ENCODE data around the gene SLC22A23.

SLC22A23 gene

DNA sequence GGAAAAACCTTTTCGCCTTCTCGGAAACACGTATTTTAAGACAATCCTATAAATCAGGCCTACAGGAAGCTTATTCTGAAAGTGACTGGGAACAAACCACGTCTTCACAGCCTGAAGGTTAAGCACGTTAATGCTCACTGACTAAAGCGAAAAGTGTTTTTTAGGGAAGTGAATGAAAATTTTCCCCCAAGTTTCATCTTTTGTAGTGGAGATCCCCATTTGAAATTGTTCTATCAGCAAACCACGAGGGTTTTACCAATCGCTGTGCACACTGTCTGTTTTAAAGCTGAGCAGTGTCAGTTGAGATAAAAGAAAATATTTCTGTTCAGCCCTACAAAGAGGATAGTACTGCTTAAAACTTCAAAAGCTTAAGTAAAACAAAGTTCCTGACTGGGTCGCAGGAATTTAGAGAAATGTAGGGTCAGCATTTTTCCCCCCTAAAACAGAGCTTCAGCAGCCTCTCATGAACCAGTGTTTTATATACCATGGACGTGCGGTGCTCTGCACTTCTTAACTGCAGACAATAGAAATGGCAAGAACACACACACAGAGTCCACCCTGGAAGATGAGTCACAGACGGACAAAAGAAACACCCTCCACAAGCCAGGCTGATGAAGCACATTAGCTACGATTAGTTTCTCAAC is 34.9 kb downstream of the SLC22A23 start:
- no peak for DNase-seq

- no peak for DNase-seq
Measured at GRCh38 chr6:3421143-3421542, 35.7 kb downstream of the SLC22A23 start.

DNA sequence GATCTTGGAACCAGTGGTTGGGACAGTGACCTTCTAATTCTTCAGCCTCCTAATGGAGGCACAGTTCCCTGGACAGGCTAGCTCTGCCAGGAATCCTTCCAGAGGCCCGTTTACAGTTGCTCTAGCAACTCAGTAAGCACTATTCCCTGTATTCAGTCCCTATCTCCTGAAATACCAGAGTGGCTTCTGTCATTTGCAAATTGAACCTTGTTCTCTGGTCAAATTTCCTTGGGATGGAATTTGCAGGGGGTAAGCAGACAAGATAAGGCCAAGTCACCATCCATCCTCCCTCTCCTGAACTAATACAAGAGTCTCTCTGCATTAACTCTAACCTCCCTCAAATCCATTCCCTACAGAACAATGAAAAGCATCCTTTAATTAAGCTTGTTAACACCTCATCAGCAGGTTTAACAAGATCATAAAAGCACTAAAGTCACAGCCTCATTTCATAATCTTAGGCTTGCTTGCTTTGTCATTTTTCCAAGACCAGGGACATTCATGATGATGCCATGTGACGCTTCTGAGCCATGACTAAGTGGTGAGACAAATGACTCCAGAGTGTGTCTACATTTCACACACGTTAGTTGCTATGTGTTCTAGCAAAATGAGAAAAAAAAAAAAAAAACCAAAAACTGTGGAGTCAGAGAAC is 37.1 kb downstream of the SLC22A23 start:
- DNase-seq = no peak

DNA sequence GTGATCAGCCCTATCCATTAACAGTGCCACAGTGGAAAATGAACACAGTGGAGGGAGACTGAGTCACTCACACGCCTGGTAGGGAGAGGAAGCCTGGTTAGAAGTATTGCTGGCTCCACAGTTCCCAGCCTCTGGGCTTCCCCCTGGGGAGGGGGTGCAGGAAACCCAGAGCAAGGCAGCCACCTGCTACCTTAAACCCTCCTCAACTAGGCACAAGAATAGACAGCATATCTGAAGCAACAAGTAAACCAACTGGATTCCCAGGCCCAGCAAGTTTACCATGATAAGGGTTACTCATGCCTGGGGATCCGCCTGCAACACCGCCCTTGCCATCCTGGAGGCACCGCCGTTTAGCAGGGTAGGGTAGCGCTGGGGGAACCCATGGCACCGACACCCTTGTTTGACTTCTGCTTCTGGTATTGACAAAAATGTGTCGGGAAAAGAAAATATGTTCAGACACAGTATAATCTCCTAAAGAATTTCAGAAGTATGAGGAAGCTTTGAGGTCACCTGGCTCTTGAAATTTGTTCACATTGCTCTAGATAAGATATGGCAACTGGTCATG is 38.3 kb downstream of the SLC22A23 start:
- DNase-seq = no peak

GRCh38 chr6:3417473-3417872 is 39.4 kb downstream of the SLC22A23 start:
- no peak for DNase-seq

- no peak for DNase-seq
Measured at GRCh38 chr6:3415490-3415889, 41.4 kb downstream of the SLC22A23 start.

- DNase-seq = no peak
Measured at GRCh38 chr6:3415082-3415453, 41.8 kb downstream of the SLC22A23 start.

- DNase-seq = no peak
Measured at GRCh38 chr6:3414327-3415081, 42.3 kb downstream of the SLC22A23 start.

DNA sequence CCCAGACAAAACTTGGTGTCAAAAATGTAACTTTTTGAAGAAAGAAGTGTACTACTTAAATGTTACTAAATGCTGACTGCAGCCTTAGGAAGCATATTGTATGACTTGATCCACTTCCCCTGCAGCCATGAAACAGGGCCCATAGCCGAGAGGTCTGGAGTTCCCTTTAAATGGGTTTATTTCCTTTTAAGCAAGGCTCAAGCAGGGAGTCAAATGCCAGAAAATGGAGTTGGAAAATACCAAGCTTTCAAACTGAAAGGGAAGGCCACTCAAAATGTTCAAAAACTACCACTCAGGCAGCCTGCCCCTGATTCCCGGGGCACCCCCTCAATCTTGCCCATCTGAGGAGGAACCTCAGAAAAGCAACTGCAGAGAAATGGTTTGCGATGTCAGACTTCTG is 43.3 kb downstream of the SLC22A23 start:
- no peak for DNase-seq

DNA sequence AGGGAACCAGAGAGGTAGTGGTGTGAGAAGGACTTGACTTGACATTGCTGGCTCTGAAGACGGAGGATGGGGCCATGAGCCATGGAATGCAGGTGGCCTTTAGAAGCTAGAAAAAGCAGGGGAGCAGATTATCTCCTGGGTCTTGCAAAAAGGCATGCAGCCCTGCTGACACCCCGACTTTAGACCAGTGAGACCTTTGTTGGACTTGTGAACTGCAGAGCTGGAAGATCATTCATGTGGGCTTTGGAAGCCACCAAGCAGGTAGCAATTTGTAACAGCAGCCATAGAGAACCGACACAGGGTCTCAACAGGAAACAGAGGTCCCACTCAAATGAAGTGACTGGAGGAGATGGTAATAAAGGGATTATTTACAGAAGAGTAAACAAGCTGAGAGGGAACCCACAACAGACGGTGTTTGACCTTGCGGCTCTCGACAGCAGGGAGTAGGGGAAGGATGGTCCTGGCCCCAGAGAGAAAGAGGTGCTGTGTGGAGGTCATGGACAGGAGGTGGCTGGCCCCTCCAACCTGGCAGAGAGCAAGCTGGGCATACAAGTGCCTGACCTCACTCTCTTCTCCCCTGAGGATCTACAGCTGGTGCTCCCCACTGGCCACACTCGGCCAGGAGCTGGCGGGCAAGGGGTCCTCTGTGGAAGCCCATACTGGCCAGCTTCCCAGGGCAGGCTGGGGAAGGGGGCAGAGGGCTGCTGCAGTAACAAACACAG is 43.9 kb downstream of the SLC22A23 start:
- no peak for DNase-seq

GRCh38 chr6:3411967-3412778 is 44.7 kb downstream of the SLC22A23 start:
- DNase-seq = no peak

- DNase-seq = no peak
Measured at GRCh38 chr6:3410385-3411360, 46.2 kb downstream of the SLC22A23 start.

DNA sequence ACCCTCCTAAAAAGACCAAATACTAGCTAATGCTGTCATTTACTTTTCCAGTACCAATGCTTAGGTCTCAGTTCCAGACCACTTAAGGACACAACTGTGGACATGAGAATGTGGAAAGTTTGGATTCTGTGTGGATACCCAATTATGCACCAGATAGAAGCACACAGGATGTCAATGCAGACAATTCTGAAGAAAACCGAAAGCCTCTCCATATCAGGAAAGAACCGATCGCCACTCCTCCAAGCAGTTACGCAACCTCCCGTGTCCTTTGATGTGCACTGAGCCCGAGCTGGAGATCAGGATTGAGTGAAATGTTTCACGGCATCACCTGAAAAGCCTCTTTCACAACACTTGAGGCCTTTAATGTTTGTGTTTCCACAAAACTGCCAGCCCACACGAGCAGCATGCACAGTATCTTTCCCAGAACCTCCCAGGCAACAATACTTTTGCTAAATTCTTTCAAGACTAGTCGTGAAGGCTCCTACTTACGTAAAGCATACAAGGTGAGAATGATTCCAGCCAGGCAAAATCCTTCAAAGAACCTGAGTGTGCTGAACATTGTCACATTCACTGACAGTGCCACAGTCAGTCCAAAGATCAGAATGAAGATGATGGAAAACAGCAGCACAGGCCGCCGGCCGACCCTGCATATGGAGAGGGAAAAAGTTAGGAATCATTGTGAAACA is 47.0 kb downstream of the SLC22A23 start:
- DNase-seq = no peak

GRCh38 chr6:3408665-3409064 is 48.2 kb downstream of the SLC22A23 start:
- no peak for DNase-seq

DNA sequence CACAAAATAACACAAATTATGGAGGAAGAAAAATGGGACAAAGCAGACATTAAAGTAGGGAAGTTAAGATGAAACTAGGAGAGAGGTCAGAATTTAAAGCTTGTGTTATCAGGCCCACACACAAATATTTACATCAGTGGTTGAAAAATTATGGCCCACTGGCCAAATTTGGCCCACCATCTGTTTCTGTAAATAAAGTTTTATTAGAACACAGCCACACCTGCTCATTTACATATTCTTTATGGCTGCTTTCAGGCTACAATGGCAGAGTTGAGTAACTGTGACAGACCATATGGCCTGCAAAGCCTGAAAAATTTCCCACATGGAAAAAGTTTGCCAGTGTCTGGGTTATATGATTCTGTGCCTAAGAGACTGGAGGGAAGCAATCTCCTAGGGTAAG is 49.0 kb downstream of the SLC22A23 start:
- no peak for DNase-seq

GRCh38 chr6:3406891-3407809 is 49.7 kb downstream of the SLC22A23 start:
- no peak for DNase-seq

DNA sequence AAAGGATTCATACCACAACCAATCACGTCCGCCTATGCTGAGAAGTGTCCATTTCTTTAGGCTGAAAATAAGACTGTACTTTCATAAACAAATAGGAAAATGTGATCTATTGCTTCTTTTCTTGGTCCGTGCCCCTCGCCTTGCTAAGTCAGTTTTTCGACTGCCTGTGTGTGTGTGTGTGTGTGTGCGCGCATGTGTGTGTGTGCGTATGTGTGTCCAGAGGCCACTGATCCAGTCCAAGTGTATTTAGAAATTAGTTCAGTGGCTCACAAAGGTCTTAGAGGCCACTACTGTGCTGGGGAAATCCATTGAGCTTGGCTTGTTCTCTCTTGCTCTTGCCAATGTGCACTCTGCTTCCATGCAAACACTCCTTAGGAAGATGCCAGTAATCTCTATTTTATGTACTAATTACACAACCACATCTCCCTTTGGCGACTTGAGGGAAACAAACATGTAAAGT is 50.5 kb downstream of the SLC22A23 start:
- no peak for DNase-seq

DNA sequence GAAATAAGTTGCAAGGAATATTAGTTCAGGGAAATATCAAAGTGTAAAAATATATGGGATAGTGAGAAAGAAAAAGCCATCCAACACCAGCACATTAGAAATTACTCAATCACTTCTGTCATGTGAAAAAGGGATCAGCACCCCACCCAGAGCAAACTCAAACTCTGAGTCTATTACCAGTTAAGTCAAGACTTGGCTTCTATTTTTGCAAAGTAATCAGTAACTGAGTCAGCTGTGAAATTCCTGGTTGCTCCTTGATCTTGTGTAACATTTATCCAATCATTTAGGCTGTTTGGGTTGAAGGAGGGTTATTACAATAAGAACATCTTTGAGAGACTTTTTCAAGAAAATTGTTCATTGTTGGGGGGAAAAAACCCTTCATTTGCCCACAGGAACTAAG is 51.2 kb downstream of the SLC22A23 start:
- DNase-seq = no peak

DNA sequence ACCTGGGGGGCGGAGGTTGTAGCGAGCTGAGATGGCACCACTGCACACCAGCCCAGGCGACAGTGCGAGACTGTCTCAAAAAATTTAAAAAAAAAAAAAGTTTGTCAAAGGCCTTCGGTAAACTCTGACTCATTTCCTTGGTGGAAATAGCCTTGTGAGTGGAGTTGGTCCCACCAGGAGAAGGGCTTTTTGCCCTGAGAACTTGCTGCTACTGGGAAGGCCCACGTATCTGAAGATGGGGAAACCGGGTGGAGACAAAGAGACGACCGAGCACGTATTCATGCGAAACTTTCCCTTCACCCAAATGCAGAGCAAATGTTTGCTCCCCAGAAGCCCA is 51.7 kb downstream of the SLC22A23 start:
- no peak for DNase-seq

Measured in activated gamma-delta T cell (primary cell).